ENCODE data around the gene SRA1. TPM values are rescaled to one million over a fixed set of nuclear protein-coding genes. Genes with fewer than 3 reads are reported as not detected.

The SRA1 gene
- total and polyA plus RNA-seq, 2 of the 13 experiments (the other 11 are each of a cell fraction or from before 2014, with no cell fraction given), result 14.2 to 32.8 TPM

DNA sequence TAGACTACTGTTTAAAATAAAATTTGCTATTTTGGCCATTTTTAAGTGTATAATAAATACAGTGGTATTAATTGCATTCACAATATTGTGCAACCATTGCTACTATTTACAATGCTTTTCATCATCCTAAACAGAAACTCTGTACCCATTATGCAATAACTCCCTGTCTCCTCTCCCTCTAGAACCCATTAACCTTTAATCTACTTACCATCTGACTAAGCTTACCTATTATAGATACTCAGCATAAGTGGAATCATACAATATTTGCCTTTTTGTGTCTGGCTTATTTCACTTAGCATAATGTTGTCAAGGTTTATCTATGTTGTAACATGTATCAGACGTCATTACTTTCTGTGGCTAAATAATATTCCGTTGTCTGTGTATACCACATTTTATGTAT is 49.8 kb upstream of the SRA1 start (continued):
- TF ChIP-seq, protein P1, sequence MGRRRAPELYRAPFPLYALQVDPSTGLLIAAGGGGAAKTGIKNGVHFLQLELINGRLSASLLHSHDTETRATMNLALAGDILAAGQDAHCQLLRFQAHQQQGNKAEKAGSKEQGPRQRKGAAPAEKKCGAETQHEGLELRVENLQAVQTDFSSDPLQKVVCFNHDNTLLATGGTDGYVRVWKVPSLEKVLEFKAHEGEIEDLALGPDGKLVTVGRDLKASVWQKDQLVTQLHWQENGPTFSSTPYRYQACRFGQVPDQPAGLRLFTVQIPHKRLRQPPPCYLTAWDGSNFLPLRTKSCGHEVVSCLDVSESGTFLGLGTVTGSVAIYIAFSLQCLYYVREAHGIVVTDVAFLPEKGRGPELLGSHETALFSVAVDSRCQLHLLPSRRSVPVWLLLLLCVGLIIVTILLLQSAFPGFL (CRISPR knock-in tag; IDR thresholded peaks at IDR 0.05), result no peak
- no peak for TF ChIP-seq AGO1 (IDR thresholded peaks at IDR 0.05; ENCODE audit: low read depth, low read length, poor library complexity, severe bottlenecking)
- peak; percentile 73 for TF ChIP-seq ATF7 (IDR thresholded peaks at IDR 0.05)
- TF ChIP-seq ATF7 (CRISPR knock-in tag; IDR thresholded peaks at IDR 0.05), result no peak
- peak; percentile 71; the same call in 1 of the 2 replicates for TF ChIP-seq CREM (IDR thresholded peaks at IDR 0.05)
- TF ChIP-seq CREM (CRISPR knock-in tag; IDR thresholded peaks at IDR 0.05), result no peak
- peak; percentile 89 for TF ChIP-seq NCOR1 (IDR thresholded peaks at IDR 0.05; ENCODE audit: borderline replicate concordance, low read length)
- 0 out of 2 replicates have a peak, but pooled peaks have one; percentile 50 for TF ChIP-seq ZNF264 (CRISPR knock-in tag; IDR thresholded peaks at IDR 0.05)
- peak; percentile 46; the same call in 1 of the 2 replicates for TF ChIP-seq SIX1 (CRISPR knock-in tag; IDR thresholded peaks at IDR 0.05; ENCODE audit: borderline replicate concordance)
- TF ChIP-seq PHF21A (CRISPR knock-in tag; IDR thresholded peaks at IDR 0.05), result no peak
- TF ChIP-seq YEATS4 (CRISPR knock-in tag; IDR thresholded peaks at IDR 0.05; ENCODE audit: borderline replicate concordance), result peak; percentile 53; the same call in 1 of the 2 replicates
- TF ChIP-seq RXRB (CRISPR knock-in tag; IDR thresholded peaks at IDR 0.05; ENCODE audit: borderline replicate concordance), result peak; percentile 99
- no peak for TF ChIP-seq RNF2 (conservative IDR thresholded peaks at IDR 0.05; ENCODE audit: low read depth)
- TF ChIP-seq ZFP90 (CRISPR knock-in tag; IDR thresholded peaks at IDR 0.05; ENCODE audit: borderline replicate concordance), result no peak
- no peak for TF ChIP-seq NR0B2 (CRISPR knock-in tag; IDR thresholded peaks at IDR 0.05)
- no peak for TF ChIP-seq TCF7 (IDR thresholded peaks at IDR 0.05; ENCODE audit: low read depth)
- peak; percentile 45 for TF ChIP-seq PHF5A (CRISPR knock-in tag; IDR thresholded peaks at IDR 0.05; ENCODE audit: low read depth, unreplicated experiment)
- TF ChIP-seq UBTF (CRISPR knock-in tag; IDR thresholded peaks at IDR 0.05), result no peak
- TF ChIP-seq MIXL1 (CRISPR knock-in tag; IDR thresholded peaks at IDR 0.05), result peak; percentile 96
- no peak for TF ChIP-seq JDP2 (CRISPR knock-in tag; IDR thresholded peaks at IDR 0.05; ENCODE audit: borderline replicate concordance)
- TF ChIP-seq RORA (CRISPR knock-in tag; IDR thresholded peaks at IDR 0.05), result no peak
- TF ChIP-seq XRCC5 (optimal IDR thresholded peaks at IDR 0.05; ENCODE audit: low read length), result no peak
- no peak for TF ChIP-seq ZNF350 (CRISPR knock-in tag; IDR thresholded peaks at IDR 0.05; ENCODE audit: borderline replicate concordance, low read depth)
- TF ChIP-seq TSC22D2 (CRISPR knock-in tag; IDR thresholded peaks at IDR 0.05; ENCODE audit: borderline replicate concordance), result no peak
- no peak for TF ChIP-seq TARDBP (CRISPR knock-in tag; IDR thresholded peaks at IDR 0.05)
- no peak for TF ChIP-seq ZNF841 (CRISPR knock-in tag; IDR thresholded peaks at IDR 0.05; ENCODE audit: borderline replicate concordance)
- TF ChIP-seq SKI (IDR thresholded peaks at IDR 0.05; ENCODE audit: partially characterized antibody), result peak; percentile 89
- TF ChIP-seq FOXA3 (CRISPR knock-in tag; IDR thresholded peaks at IDR 0.05), result peak; percentile 97
- TF ChIP-seq, protein P2, sequence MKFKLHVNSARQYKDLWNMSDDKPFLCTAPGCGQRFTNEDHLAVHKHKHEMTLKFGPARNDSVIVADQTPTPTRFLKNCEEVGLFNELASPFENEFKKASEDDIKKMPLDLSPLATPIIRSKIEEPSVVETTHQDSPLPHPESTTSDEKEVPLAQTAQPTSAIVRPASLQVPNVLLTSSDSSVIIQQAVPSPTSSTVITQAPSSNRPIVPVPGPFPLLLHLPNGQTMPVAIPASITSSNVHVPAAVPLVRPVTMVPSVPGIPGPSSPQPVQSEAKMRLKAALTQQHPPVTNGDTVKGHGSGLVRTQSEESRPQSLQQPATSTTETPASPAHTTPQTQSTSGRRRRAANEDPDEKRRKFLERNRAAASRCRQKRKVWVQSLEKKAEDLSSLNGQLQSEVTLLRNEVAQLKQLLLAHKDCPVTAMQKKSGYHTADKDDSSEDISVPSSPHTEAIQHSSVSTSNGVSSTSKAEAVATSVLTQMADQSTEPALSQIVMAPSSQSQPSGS (CRISPR knock-in tag; IDR thresholded peaks at IDR 0.05), result peak; percentile 86; the same call in 1 of the 2 replicates

Measured in HepG2 (cell line).